HG03045 (cell line): ENCODE data around the gene ZNF785.
A peak's percentile ranks its signal among the peaks of the same experiment; 100 is the strongest.
"Not testable (repeated sequence)": the region's sequence is repeated elsewhere in the genome, so short reads cannot be mapped to it uniquely, and the experiment has no call there.

ENCODE experiments used
- ATAC-seq: cut with Tn5 transposase; IDR thresholded peaks from one replicate; pipeline ENCODE4 v1.9.1; 2021; ENCODE audit warnings: mild to moderate bottlenecking, moderate library complexity; ENCODE audit not compliant: unreplicated experiment

The ZNF785 gene

DNA sequence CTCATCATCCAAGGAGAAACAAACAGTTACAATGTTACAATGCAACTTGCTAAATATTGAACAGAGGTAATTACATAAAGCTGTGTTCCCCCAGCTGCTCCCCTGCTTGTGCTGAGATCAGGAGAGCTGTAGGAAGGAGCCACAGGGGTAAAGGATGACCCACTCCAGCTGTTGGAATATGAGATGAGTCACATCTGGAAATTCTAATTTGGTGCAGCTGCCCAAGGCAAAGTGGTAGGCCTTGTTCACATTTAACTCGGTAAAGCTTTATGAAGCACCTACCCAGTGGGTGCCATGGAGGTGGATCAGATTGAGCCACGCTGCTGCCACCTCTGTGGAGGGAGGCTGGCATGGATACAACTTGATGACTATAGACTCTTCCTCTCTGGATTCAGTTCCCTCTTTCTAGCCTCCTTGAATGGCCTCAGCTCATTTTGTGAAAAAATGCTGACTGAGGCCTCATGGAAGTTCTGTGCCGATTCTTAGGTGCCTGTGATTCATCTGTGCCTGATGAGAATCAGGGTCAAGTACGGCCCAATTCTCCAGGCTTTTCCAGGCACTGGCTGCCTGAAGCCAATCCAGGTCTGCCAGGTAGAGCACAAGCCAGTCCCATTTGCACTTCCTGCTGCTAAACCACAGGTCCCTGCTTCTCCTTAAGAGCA, 17.2 kb upstream of the ZNF785 start:
- ATAC-seq: no peak

GRCh38 chr16:30601966-30602365, 16.5 kb upstream of the ZNF785 start:
- no peak for ATAC-seq

DNA sequence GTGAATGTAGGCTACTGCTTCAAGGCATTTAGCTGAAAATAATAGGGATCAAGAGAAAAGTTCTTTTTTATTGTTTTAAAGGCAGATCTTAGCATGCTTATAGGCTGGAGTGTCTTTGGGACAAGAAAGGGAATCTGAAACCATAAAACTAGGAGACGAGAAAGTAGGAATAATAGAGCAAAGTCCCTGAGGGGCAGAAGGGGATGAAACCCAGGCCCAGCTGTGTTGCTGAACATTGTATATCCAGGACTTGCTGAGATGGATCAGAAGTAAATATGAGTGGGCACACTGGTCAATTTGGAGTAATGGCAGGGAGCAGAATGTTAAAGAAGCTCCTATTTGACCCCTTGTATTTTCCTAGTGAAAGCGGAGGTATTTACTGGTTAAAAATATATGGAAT, 15.4 kb upstream of the ZNF785 start:
- no peak for ATAC-seq

DNA sequence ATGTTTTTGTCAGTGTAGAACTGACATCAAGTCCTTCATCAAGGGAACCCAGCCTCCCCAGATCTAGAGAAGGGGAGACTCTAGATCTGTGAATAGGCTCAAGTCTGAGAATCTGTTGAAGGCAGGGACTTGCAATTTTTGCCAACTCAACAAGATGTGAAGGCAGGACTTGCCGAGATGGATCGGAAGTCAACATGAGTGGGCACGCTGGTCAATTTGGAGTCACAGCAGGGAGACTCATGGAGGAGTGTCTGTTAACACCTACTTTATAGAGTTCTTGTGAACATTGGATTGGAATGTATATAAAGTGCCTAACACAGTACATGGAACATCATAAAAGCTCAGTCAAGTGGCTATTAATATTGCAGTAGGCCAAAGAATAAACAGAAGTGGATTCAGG, 14.7 kb upstream of the ZNF785 start:
- ATAC-seq: no peak

GRCh38 chr16:30592871-30593270, 7.4 kb upstream of the ZNF785 start:
- ATAC-seq: no peak

- ATAC-seq: not testable (repeated sequence)
Measured at GRCh38 chr16:30590869-30591268, 5.4 kb upstream of the ZNF785 start.

DNA sequence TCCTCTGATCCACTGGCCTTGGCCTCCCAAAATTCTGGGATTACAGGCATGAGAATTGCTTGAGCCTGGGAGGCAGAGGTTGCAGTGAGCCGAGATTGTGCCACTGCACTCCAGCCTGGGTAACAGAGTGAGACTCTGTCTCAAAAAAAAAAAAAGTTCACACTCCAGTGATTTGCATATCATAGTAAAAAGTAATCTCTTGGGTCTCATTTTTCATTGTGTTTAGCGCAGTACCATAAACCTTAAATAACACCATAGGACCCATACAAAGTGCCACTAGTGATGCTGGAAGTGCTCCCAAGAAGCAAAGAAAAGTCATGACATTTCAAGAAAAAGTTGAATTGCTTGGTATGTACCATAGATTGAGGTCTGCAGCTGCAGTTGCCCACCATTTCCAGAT, 4.1 kb upstream of the ZNF785 start:
- ATAC-seq: not testable (repeated sequence)

- ATAC-seq: no peak
Measured at GRCh38 chr16:30588651-30589050, 3.2 kb upstream of the ZNF785 start.

- ATAC-seq: peak; percentile 9
Measured at GRCh38 chr16:30585022-30585399, 486 bp downstream of the ZNF785 start.

DNA sequence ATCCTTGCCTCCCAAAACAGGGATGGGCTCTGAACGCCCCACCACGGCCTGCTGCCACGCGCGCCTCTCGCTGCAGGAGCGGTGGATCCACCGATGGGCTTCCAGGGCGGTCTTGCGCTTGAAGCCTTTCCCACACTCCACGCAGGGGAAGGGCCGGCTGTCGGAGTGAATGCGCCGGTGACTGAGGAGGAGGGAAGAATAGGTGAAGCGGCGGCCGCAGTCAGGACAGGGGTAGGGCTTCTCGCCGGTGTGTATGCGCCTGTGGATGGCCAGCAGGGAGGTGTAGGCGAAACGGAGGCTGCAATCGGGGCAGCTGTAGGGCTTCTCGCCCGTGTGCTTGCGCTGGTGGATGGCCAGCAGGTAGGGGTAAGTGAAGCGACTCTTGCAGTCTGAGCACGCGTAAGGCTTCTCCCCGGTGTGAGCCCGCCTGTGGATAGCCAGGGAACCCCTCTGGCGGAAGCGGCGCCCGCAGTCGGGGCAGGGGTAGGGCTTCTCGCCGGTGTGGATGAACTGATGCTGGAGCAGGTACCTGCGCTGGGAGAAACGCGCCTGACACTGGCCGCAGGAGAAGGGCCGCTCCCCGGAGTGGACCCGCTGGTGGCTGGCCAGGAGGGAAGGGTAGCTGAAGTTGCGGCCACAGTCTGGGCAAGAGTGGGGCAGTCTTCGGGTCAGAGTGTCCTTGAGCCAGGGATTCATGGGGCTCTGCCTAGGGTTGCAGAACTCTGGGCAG, 2.7 kb downstream of the ZNF785 start:
- no peak for ATAC-seq

DNA sequence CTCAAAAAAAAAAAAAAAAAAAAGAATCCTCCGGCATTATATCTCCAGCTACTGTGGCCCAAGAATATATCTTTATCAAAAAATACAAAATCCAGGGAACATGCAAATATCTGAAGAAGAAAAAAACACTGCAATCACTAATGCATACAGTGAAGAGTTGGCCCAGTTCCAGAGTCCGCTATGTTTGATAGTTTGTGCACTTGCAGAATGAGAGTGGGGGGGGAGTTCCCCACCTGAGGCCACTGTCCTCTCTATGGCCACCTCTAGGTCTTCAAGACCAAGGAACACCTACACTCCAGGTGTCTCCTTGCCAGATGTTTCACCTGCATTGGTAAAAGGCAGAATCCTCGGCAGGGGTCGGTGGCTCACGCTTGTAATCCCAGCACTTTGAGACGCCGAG, 4.0 kb downstream of the ZNF785 start:
- no peak for ATAC-seq

DNA sequence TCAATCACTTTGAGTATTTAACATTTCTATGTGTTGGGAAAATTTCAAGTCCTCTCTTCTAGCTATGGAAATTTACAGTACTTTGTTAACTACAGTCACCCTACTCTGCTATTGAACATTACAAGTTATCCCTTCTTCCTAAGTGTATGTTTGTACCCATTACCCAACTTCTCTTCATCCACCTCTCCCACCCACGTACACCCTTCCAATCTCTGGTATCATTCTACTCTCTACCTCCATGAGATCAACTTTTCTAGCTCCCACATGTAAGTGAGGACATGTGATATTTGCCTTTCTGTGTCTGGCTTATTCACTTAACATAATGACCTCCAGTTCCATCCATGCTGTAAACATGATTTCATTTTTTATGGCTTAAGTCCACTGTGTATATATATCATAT, 10.8 kb downstream of the ZNF785 start:
- ATAC-seq: no peak

GRCh38 chr16:30571445-30572322, 13.8 kb downstream of the ZNF785 start, which contains the start of gene ZNF688:
Gene ZNF688 (minus strand): TSS chr16:30571714. CDS start chr16:30571629, 85 bp downstream.
- ATAC-seq: peak; percentile 84

DNA sequence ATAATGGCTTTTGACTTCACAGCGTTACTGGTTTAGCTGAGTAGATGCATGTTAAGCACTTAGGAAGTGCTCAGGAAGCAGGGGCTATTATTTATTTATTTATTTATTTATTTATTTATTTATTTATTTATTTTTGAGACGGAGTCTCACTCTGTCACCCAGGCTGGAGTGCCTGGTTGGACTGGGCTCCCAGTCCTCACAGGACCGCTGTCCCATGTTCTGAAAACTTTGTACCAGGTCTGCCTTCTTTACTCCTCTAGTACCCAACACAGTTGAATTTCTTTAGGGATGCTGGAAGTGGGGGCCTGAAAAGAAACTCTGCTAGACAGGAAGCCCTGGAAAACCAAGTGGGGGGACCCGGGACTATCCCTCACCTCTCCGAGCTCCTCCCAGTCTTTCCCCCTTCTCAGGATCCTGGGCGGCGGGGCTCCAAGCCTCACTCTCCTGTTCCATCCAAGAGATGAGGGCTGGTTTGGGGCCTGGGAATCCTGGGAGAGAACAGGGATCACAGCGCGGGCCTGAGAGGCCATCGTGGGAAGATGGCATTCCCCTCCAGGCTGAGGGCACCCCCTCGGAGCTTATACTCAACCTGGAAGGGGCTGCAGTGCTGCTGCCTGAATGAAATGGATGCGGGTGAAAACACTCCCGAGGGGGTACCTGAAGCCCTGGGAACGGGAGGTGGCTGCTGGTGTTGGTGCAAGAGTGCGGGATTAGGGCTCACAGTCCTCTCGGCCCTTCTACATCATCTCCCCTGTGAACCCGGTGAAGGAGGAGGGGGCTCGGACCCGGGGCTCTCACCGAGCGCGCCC, 14.7 kb downstream of the ZNF785 start:
- peak; percentile 1 for ATAC-seq

- ATAC-seq: no peak
Measured at GRCh38 chr16:30569746-30570635, 15.5 kb downstream of the ZNF785 start.

GRCh38 chr16:30569281-30569680, 16.2 kb downstream of the ZNF785 start:
- no peak for ATAC-seq

GRCh38 chr16:30567991-30568638, 17.4 kb downstream of the ZNF785 start:
- ATAC-seq: no peak

GRCh38 chr16:30567160-30567990, 18.1 kb downstream of the ZNF785 start:
- no peak for ATAC-seq
